SK-N-SH (cell line): Measurements from ENCODE around the gene CXCR5. TPM values are rescaled to one million over a fixed set of nuclear protein-coding genes. Genes with fewer than 3 reads are reported as not detected.

ENCODE experiments used
- CTCF ChIA-PET: fragments of 300-600, 350-600 bp; formaldehyde crosslinking; extraction: SDS; loops from one replicate; lab custom pipeline; 2021; lab: Yijun Ruan, JAX
- POLR2A ChIA-PET: fragments of 350-600 bp; sonication (Branson Sonifier 250); formaldehyde crosslinking; extraction: SDS; loops from one replicate; lab custom pipeline; 2020; ENCODE audit warnings: antibody characterized with exemption, inconsistent platforms; lab: Yijun Ruan, JAX
- DNase-seq: peaks from one replicate; pipeline ENCODE4 v3.0.0; 2012
- H2AFZ ChIP-seq: fragments of 200-600 bp; sonication (generic); 2 replicates; pipeline ENCODE4 v1.8.1; 2016; ENCODE audit warnings: antibody characterized with exemption, mild to moderate bottlenecking, low read depth
- H3F3A ChIP-seq: fragments of 200-600 bp; sonication (generic); replicated peaks from 2 replicates; pipeline ENCODE3; 2016; ENCODE audit warnings: antibody characterized with exemption, mild to moderate bottlenecking; ENCODE audit not compliant: insufficient read depth
- H3K27ac ChIP-seq, 2 experiments: fragments of 200-500 bp in 1 of 2; fragments of 200-600 bp in 1 of 2; sonication (Bioruptor generic) in 1 of 2; sonication (generic), shearing (Covaris generic) in 1 of 2; 2 replicates each; pipeline versions ENCODE4 v1.5.1 to v1.6.1; 2014 to 2016; ENCODE audit warnings: low read depth in 2 of 2, inconsistent platforms in 1 of 2, low read length in 1 of 2, mild to moderate bottlenecking in 1 of 2, mixed read lengths in 1 of 2
- H3K27me3 ChIP-seq: fragments of 200-600 bp; sonication (generic), shearing (Covaris generic); 2 replicates; pipeline ENCODE4 v1.6.1; 2016; ENCODE audit warnings: mixed run types; ENCODE audit not compliant: insufficient read depth
- H3K36me3 ChIP-seq, 2 experiments: fragments of 200-500 bp in 1 of 2; fragments of 200-600 bp in 1 of 2; sonication (Bioruptor generic) in 1 of 2; sonication (generic) in 1 of 2; replicated peaks in 1 of 2; 2 replicates each; pipeline versions ENCODE3 to v1.5.1; 2014 to 2016; ENCODE audit warnings: low read length in 1 of 2, mild to moderate bottlenecking in 1 of 2; ENCODE audit not compliant: insufficient read depth in 2 of 2, control insufficient read depth in 1 of 2
- H3K4me1 ChIP-seq, 2 experiments: fragments of 200-500 bp in 1 of 2; fragments of 200-600 bp in 1 of 2; sonication (Bioruptor generic) in 1 of 2; sonication (generic), shearing (Covaris generic) in 1 of 2; 2 replicates each; pipeline versions ENCODE4 v1.5.1 to v1.6.1; 2014 to 2016; ENCODE audit warnings: low read depth in 1 of 2, low read length in 1 of 2, mixed run types in 1 of 2; ENCODE audit not compliant: insufficient read depth in 2 of 2, control insufficient read depth in 1 of 2
- H3K4me2 ChIP-seq: fragments of 200-600 bp; sonication (generic), shearing (Covaris generic); 2 replicates; pipeline ENCODE4 v1.6.1; 2017; ENCODE audit warnings: mixed run types
- H3K4me3 ChIP-seq, 2 experiments: fragments of 200-500 bp in 1 of 2; fragments of 200-600 bp in 1 of 2; sonication (Bioruptor generic) in 1 of 2; sonication (generic), shearing (Covaris generic) in 1 of 2; 2 replicates each; pipeline versions ENCODE4 v1.5.1 to v1.8.1; 2014 to 2016; ENCODE audit warnings: low read depth in 2 of 2, inconsistent platforms in 1 of 2, low read length in 1 of 2, mild to moderate bottlenecking in 1 of 2, mixed read lengths in 1 of 2, moderate library complexity in 1 of 2
- H3K79me2 ChIP-seq: fragments of 200-600 bp; sonication (generic); 2 replicates; pipeline ENCODE4 v1.8.1; 2017; ENCODE audit warnings: mild to moderate bottlenecking; ENCODE audit not compliant: insufficient read depth
- H3K9ac ChIP-seq: fragments of 200-600 bp; sonication (generic); 2 replicates; pipeline ENCODE4 v1.6.1; 2017; ENCODE audit warnings: mixed run types
- H3K9me2 ChIP-seq: fragments of 200-600 bp; sonication (generic); 2 replicates; pipeline ENCODE4 v1.6.1; 2017; ENCODE audit warnings: mixed run types
- H3K9me3 ChIP-seq: fragments of 200-600 bp; sonication (generic); 2 replicates; pipeline ENCODE4 v1.6.1; 2017; ENCODE audit warnings: mixed run types, mild to moderate bottlenecking, moderate library complexity
- H4K20me1 ChIP-seq: fragments of 200-600 bp; sonication (generic); 2 replicates; pipeline ENCODE4 v1.6.1; 2017; ENCODE audit warnings: mild to moderate bottlenecking, mixed run types; ENCODE audit not compliant: insufficient read depth
- CTCF ChIP-seq: fragments of 200-600 bp; sonication (generic); IDR thresholded peaks from 2 replicates; pipeline ENCODE4 v1.6.1; 2017; ENCODE audit warnings: antibody characterized with exemption, mild to moderate bottlenecking, moderate library complexity
- FOXJ3 ChIP-seq: sonication (generic); formaldehyde crosslinking; IDR thresholded peaks from 2 replicates; pipeline ENCODE4 v1.5.1; 2020; ENCODE audit warnings: mild to moderate bottlenecking, missing genetic modification reagents
- GATA2 ChIP-seq: sonication (generic); formaldehyde crosslinking; IDR thresholded peaks from 2 replicates; pipeline ENCODE4 v1.5.0; 2020; ENCODE audit warnings: mild to moderate bottlenecking, missing genetic modification reagents
- JUND ChIP-seq: IDR thresholded peaks from 2 replicates; pipeline ENCODE4 v1.4.0; 2012
- MAX ChIP-seq: IDR thresholded peaks from 2 replicates; pipeline ENCODE4 v1.4.0; 2012; ENCODE audit warnings: low read depth
- RCOR1 ChIP-seq: fragments of 150-350 bp; IDR thresholded peaks from 2 replicates; pipeline ENCODE4 v1.6.1; 2017; ENCODE audit warnings: antibody characterized with exemption, low read length
- REST ChIP-seq: IDR thresholded peaks from 2 replicates; pipeline ENCODE4 v1.6.1; 2012; ENCODE audit warnings: mild to moderate bottlenecking, low read depth, low read length, moderate library complexity
- RXRA ChIP-seq: IDR thresholded peaks from 2 replicates; pipeline ENCODE4 v1.4.0; 2012; ENCODE audit warnings: low read depth, mild to moderate bottlenecking, borderline replicate concordance
- TCF12 ChIP-seq: IDR thresholded peaks from 2 replicates; pipeline ENCODE4 v1.4.0; 2012
- USF1 ChIP-seq: IDR thresholded peaks from 2 replicates; pipeline ENCODE4 v1.4.0; 2012; ENCODE audit warnings: low read depth, borderline replicate concordance
- WGBS: methylation state at CpG from one replicate; pipeline ENCODE4 v1.1.6; 2017; ENCODE audit warnings: low lambda C conversion rate; 5-methylcytosine and 5-hydroxymethylcytosine counted together
- polyA plus RNA-seq, 3 experiments: library from polyadenylated mRNA; depleted of rRNA; stranded (reverse); fragments of >200 nt; gene quantifications; 2 replicates each; pipeline ENCODE4 v1.2.3, GENCODE V29; 2012
- TF ChIP-seq, protein P1 (sequence below): IDR thresholded peaks from 2 replicates; pipeline ENCODE4 v1.4.0; 2012; ENCODE audit warnings: low read depth, borderline replicate concordance

The CXCR5 gene
- polyA plus RNA-seq, 1 of the 3 experiments (the other 2 are of a cell fraction): 0.02 TPM

DNA sequence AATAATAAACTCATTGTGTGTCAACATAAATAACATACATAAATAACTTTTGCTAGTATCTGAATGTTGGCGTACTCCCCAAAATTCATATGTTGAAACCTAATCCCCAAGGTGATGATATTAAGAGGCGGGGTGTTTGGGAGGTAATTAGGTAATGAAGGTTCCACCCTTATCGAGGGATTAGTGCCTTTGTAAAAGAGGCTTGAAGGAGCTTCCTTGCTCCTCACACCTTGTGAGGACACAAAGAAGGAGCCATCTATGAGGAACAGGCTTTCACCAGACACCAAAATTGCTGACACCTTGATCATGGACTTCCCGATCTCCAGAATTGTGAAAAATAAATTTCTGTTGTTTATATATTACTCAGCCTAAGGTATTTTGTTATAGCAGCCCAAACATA, 33.9 kb upstream of the CXCR5 start:
- H3K27me3 ChIP-seq: no peaks in the 10 kb centered on the region
- no peaks in the 10 kb centered on the region for H3K9me2 ChIP-seq
- no peaks in the 10 kb centered on the region for H3K36me3 ChIP-seq
- no peak overlapping the region for H2AFZ ChIP-seq
- CTCF ChIA-PET: no interaction called here
- WGBS: 76% methylated on average over 4 of the region's 4 CpGs
- H3K9ac ChIP-seq: no peak overlapping the region
- no peak overlapping the region for H3K27ac ChIP-seq
- no peak for DNase-seq
- H3K4me3 ChIP-seq: no peak overlapping the region
- POLR2A ChIA-PET: no interaction called here
- H3K4me1 ChIP-seq: peaks cover 0 to 5% of the 10 kb centered on the region in 2 experiments; a peak in 1 of 4 replicates
- H3F3A ChIP-seq: no peaks in the 10 kb centered on the region
- H3K9me3 ChIP-seq: no peaks in the 10 kb centered on the region
- no peaks in the 10 kb centered on the region for H3K79me2 ChIP-seq
- no peak overlapping the region for H3K4me2 ChIP-seq
- no peaks in the 10 kb centered on the region for H4K20me1 ChIP-seq
- TF ChIP-seq GATA2 (CRISPR knock-in tag) (no peak), RXRA (no peak), MAX (no peak), TCF12 (no peak), USF1 (no peak), CTCF (no peak), RCOR1 (no peak), JUND (no peak), FOXJ3 (no peak), REST (no peak)
- TF ChIP-seq, protein P1, sequence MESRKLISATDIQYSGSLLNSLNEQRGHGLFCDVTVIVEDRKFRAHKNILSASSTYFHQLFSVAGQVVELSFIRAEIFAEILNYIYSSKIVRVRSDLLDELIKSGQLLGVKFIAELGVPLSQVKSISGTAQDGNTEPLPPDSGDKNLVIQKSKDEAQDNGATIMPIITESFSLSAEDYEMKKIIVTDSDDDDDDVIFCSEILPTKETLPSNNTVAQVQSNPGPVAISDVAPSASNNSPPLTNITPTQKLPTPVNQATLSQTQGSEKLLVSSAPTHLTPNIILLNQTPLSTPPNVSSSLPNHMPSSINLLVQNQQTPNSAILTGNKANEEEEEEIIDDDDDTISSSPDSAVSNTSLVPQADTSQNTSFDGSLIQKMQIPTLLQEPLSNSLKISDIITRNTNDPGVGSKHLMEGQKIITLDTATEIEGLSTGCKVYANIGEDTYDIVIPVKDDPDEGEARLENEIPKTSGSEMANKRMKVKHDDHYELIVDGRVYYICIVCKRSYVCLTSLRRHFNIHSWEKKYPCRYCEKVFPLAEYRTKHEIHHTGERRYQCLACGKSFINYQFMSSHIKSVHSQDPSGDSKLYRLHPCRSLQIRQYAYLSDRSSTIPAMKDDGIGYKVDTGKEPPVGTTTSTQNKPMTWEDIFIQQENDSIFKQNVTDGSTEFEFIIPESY: no peak
